ENCODE results near the gene SFTPB. TPM values are rescaled to one million over a fixed set of nuclear protein-coding genes. Genes with fewer than 3 reads are reported as not detected.
"Not testable (repeated sequence)": the region's sequence is repeated elsewhere in the genome, so short reads cannot be mapped to it uniquely, and the experiment has no call there.

Gene SFTPB
- total RNA-seq, 2 donors from 2014 or later: 0.12 to 0.44 TPM

DNA sequence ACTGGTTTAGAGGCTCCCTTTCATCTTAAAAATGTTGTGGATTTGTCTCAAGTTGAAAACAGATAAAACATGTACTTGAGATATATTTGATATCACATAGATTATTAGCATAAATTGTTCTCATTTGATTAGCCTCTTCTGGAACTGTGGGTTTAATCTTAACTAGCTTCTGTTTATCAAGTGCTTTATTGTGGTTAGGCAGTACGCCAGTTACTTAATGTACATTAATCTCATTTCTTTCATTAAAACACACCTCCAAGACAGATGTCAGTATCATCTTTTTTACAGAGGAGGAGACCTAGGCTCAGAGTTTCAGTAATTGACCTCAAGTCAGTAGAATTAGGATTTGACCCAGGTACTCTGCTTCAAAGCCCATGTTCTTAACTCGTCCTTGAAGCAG lies 21.8 kb downstream of the SFTPB start:
- intact Hi-C loops (cut with DNase I): loop anchor here in 1 of 2 donors (10.0 kb wide), 1 partner anchor 169 kb away; no protein-coding TSS in a partner anchor
- ATAC-seq (no peak), DNase-seq (no peak)

DNA sequence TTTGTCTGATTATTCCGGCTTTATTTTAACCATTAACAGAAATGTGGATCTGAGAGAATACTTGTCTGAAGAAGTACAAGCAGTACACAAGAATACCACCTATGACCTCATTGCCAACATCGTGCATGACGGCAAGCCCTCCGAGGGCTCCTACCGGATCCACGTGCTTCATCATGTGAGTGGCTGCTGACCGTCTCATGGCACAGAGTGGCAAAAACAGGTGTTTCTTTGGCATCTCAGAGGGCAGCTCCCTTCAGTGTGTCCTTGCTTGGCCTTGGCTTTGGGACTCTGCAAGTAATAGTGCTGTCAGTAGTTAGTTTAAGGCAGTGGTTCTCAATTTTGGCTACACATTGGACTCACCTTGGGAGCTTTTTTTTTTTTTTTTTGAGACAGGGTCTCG lies 23.1 kb downstream of the SFTPB start:
- ATAC-seq (no peak), DNase-seq (no peak)
- intact Hi-C loops (cut with DNase I): loop anchor here in 1 of 2 donors (10.0 kb wide), 1 partner anchor 170 kb away; no protein-coding TSS in a partner anchor

DNA sequence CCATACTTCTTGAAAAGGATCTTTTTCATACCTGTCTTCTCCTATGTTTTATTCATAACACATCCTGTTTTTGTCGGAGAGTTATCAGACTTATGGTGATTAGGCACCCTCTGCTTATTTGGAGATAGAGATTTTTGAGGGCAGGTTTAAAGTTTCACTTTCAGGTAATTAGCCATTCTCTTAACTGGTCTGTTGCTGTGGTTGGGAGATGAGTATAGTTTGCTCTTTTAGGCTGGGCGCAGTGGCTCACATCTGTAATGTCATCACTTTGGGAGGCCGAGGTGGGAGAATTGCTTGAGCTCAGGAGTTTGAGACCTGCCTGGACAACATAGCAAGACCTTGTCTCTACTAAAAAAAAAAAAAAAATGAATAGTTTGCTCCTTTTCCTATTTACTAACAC lies 25.3 kb downstream of the SFTPB start:
- intact Hi-C loops (cut with DNase I): loop anchor here in 1 of 2 donors (10.0 kb wide), 1 partner anchor 172 kb away; no protein-coding TSS in a partner anchor
- no peak for DNase-seq
- no peak for ATAC-seq

DNA sequence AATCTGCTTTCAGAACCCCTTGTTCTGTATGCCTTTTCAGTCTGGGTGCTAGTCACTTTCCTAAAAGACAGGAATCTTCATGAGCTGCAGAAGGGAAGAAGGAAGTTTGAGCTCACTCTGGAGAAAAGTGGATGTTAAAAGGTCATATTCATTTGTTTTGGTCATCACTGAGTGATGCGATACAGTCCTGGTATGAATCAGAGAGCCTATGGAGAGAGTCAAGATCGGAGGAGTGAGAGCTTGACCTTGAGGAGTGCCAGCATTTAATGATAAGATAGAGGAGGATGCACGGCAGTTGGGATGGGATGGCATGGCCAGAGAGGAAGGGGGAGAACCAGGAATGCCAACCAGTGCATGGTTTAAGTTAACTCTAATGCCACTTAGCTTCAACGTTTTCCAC lies 32.4 kb downstream of the SFTPB start:
- DNase-seq (no peak), ATAC-seq (peak in 1 of 2 donors; percentile 72)
- intact Hi-C loops (cut with DNase I): loop anchor here in 1 of 2 donors (5.0 kb wide), 2 partner anchors 72 to 177 kb away; no protein-coding TSS in a partner anchor

DNA sequence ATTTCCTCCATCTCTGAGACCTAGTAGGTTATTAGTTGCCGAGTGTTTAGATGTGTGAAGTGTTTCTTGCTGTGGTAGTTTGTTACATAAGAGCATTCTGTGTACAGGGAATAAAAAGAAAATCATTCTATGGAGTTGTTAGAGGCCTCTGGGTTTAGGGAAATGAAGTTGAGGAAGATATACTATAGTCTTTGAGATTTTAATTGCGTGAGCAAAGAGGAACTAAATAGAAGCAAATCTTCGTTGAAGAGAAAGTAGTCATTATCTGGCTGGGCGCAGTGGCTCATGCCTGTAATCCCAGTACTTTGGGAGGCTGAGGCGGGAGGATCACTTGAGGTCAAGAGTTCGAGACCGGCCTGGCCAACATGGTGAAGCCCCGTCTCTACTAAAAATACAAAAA lies 33.0 kb downstream of the SFTPB start:
- ATAC-seq: no peak
- DNase-seq: no peak
- intact Hi-C loops (cut with DNase I): loop anchor here in 1 of 2 donors (5.0 kb wide), 2 partner anchors 72 to 177 kb away; no protein-coding TSS in a partner anchor

DNA sequence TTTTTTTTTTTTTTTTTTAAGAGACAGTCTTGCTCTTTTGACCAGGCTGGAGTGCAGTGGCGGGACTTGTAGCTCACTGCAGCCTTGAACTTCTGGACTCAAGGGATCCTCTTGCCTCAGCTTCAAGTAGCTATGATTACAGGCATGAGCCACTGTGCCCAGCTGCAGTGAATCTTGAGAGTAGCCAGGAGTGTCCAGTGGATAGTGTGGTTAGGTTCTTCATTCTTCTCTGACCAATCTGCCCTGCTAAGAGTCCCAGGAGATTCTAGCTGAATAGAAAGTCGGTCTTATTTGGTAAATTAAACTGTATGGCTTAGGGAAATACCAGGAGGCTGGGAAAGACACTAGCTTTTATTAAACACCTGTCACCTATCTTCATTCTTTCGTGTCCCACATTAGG lies 36.7 kb downstream of the SFTPB start:
- intact Hi-C loops (cut with DNase I): no loop called here
- ATAC-seq (no peak), DNase-seq (no peak)

DNA sequence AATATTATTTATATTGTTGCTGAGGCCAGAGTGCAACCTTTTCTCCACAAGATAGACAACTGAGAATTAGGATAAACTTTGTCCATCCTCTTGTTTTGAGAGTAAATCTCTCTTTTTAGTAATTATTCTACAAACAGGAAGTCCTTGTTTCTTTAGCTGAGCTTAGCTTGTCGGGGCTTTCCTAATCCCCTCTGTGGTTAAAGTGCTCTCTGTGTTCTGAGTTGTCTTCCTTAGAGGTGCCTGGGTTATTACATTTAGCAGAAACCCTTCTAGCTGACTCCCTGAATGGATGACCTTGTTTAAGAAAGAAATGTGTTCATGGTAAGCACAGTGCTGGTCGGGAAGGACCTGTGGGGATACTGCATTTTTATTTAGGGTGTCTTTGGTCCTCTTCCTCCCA lies 39.3 kb downstream of the SFTPB start:
- DNase-seq (no peak), ATAC-seq (no peak)
- intact Hi-C loops (cut with DNase I): no loop called here

DNA sequence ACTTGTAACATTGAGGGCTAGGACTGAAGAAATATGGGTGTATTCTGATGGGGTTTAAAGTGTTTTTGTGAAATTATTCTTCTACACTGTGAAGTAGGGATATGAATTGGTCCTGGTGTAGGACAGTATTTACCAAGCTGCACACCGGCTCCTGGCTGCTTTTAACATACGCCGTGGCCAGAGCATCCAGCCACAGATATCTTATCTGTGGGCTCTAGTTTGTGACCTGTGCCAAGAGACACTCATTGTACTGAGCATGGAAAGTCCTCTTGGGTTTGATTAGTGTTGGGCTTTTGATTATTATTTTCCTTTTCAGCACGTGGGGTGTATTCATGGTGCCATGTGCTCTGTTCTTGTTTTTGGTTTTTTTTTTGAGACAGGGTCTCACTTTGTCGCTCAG lies 44.0 kb downstream of the SFTPB start:
- ATAC-seq (peak; percentile 72 to 73), DNase-seq (no peak)
- intact Hi-C loops (cut with DNase I): no loop called here

DNA sequence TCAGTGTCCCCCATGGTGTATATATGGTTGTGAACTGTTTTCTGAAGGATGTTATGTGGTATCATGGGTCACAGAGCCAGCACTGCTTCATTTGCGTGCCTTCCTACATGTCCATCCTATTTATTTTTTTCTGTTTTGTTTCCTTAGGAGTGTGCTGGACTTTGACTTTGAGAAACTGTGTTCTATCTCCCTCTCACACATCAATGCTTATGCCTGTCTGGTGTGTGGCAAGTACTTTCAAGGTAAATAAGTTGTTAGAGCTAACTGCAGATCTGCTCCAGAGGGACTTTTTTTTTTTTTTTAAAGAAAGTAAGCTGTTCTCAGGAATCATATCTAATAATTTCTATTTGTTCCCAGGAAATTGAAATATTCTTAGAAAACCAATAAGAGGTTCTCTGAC lies 46.7 kb downstream of the SFTPB start:
- ATAC-seq: no peak
- DNase-seq: no peak
- intact Hi-C loops (cut with DNase I): no loop called here

DNA sequence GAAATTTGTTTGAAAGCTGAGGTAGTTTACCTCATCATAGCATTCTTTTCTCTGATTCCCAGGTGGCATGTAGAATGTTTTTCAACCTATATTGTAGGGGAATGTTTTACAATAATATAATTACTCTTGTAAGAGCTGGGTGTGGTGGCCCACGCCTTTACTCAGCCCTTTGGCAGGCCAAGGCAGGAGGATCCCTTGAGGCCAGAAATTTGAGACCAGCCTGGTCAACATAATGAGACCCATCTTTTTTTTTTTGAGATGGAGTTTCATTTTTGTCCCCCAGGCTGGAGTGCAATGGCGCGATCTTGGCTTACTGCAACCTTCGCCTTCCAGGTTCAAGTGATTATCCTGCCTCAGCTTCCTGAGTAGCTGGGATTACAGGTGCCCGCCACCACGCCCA lies 48.4 kb downstream of the SFTPB start:
- ATAC-seq (no peak), DNase-seq (no peak)
- intact Hi-C loops (cut with DNase I): no loop called here

DNA sequence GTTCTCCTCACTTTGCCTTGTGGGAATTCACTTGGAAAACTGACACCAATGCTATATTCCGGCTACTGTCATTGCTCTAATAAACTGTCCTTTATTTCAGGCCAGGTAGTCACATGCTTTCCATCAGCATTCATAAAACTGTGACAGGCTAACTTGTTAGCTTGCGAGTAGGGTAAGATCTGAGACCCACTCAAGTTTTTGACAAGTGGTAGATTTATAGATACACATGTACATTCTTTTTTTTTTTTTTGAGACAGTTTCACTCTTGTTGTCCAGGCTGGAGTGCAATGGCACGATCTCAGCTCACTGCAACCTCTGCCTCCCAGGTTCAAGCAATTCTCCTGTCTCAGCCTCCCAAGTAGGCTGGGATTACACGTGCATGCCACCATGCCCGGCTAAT lies 50.3 kb downstream of the SFTPB start:
- ATAC-seq; intact Hi-C loops (cut with DNase I); DNase-seq: not testable (repeated sequence)

DNA sequence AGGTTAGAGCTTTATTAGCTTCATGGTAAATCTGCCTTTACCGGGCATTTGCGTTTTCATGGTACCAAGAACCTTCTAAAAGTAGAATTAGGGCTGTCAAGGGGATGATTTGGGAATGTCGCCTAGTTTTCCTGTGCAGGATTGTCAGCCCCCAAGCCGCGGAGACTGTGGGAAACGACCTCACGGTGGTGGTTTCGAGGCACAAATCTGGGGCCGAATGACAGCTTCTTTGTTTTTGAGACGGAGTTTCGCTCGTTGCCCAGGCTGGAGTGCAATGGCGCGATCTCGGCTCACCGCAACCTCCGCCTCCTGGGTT lies 52.6 kb downstream of the SFTPB start:
- intact Hi-C loops (cut with DNase I): no loop called here

DNA sequence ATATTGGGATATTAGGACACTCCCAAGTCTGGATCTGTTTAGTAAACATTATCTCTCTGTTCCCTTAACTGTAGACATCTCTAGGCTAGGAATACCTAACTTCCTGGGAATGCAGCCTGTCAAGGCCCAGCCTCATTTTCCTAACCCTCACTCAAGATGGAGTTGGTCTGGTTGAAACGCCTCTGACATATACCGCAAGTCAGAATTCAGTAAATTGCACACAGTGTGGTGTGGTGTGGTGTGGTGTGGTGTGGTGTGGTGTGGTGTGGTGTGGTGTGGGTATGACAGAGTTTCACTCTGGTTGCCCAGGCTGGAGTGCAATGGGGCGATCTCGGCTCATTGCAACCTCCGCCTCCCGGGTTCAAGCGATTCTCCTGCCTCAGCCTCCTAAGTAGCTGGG lies 53.2 kb downstream of the SFTPB start:
- intact Hi-C loops (cut with DNase I); ATAC-seq: not testable (repeated sequence)

More for the DNA sequence above, 52.6 kb downstream of the SFTPB start:
- DNase-seq (no peak), ATAC-seq (no peak)

DNA sequence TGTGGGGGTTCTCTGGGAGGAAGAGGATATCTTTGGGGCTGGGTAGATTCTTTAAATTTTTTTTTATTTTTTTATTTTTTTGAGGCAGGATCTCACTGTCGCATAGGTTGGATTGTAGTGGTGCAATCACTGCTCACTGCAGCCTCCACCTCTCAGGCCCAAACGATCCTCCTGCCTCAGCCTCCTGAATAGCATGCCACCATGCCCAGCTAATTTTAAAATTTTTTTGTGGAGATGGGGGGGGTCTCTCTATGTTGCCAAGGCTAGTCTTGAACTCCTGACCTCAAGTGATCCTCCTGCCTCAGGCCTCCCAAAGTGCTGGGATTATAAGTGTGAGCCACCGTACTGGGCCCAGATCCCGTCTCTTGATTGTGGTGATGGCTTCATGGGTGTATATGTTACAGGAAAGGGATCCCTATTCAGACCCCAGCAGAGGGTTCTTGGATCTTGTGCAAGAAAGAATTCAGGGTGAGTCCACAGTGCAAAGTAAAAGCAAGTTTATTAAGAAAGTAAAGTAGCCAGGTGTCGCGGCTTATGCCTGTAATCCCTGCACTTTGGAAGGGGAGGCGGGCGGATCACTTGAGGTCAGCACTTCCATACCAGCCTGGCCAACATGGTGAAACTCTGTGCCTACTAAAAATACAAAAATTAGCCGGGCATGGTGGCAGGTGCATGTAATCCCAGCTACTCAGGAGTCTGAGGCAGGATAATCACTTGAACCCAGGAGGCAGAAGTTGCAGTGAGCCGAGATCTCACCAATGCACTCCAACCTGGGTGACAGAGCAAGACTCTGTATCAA lies 54.1 kb downstream of the SFTPB start:
- ATAC-seq: no peak
- intact Hi-C loops (cut with DNase I): no loop called here
- DNase-seq: no peak

More for the DNA sequence above, 53.2 kb downstream of the SFTPB start:
- not testable (repeated sequence) for DNase-seq

DNA sequence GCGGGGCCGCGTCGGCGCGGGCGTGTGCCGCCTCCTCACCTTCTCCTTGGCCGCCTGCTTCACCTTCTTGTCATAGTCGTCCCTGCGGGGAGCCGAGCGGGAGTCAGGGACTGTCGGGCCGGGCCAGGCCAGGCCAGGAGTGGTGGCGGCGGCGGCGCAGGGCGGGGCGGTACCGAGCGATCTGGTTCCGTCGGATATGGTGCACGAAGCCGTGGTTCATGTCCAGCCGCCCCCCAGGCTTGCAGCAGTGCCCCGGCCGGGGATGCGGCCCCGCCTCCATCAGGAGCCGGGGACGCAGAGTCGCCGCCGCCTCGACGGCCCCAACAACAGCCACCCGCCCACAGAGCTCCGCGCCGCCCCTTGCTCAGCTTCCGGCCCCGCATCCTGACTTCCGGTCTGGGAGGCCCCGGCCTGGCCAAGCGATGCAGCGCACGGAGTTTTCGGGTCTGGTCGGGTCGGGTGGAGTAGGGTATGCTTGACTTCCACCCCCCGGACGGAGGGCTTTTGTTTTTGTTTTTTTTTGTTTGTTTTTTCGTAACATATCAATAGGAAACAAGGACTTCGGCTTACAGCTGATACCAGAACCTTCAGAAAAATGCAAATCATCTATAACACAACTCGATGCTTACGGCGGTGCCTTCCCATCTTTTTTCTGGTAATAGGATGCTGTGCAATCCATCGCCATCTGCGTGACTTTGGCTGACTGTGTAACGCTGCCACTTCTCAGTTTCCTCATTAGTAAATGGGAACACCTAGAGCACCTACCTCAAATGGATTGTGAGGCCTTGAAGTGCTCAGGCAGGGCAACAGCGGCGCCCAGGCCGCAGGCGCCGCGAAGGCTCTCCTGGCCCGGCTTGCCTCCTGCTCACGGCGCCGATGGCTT lies 56.1 kb downstream of the SFTPB start, which contains the start of gene C2orf68:
Gene C2orf68 (minus strand): TSS at position 362 of the 883 bp plus-strand sequence. CDS start 82 bp downstream, at position 280.
- intact Hi-C loops (cut with DNase I): no loop called here
- ATAC-seq: peak; percentile 86 to 88
- DNase-seq: peak; percentile 94

DNA sequence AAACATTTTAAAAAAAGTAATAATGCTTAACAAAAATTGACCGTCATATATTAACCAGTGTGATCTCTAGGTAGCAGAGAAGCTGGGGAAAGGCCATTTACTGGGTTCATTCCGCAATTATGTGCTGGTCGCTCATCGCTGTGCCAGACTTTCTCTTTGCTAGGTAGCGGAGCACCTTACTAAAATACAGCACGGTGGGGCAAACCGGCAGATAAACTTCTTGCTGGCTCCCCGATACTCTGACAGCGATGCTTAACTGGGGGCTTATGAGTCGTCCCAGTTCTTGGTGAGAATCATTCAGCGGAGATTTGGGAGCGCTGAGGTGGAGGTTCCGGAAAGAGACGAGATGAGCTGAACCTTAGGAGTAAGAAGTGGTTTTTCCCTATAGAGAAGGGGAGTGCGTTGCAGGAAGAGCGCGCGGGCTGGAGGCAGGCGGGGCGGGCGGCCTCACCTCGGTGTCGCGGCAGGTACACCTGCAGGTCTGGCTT lies 56.7 kb downstream of the SFTPB start:
- intact Hi-C loops (cut with DNase I): no loop called here
- peak in 1 of 2 donors; percentile 4 for ATAC-seq
- DNase-seq: no peak
